HG03135 (cell line): ENCODE measurements around the gene CHST8.
"Not testable (repeated sequence)": the region's sequence is repeated elsewhere in the genome, so short reads cannot be mapped to it uniquely, and the experiment has no call there.

Experiments used
- ATAC-seq: cut with Tn5 transposase; IDR thresholded peaks from one replicate; pipeline ENCODE4 v1.9.1; 2021; ENCODE audit warnings: mild to moderate bottlenecking, moderate library complexity; ENCODE audit not compliant: unreplicated experiment

Gene CHST8

GRCh38 chr19:33641261-33641660 is 19.5 kb downstream of the CHST8 start:
- no peak for ATAC-seq

GRCh38 chr19:33641956-33642498 is 20.3 kb downstream of the CHST8 start:
- ATAC-seq: no peak

GRCh38 chr19:33644284-33644836 is 22.6 kb downstream of the CHST8 start:
- ATAC-seq: no peak

- ATAC-seq: no peak
These were observed 24.6 kb downstream of the CHST8 start for GRCh38 chr19:33646306-33646705.

- ATAC-seq: no peak
These were observed 25.4 kb downstream of the CHST8 start for GRCh38 chr19:33647146-33647545.

GRCh38 chr19:33649627-33650305 is 28.0 kb downstream of the CHST8 start:
- no peak for ATAC-seq

- ATAC-seq: no peak
These were observed 31.9 kb downstream of the CHST8 start for GRCh38 chr19:33653684-33654083.

- no peak for ATAC-seq
These were observed 33.2 kb downstream of the CHST8 start for GRCh38 chr19:33654840-33655508.

GRCh38 chr19:33659835-33660234 is 38.1 kb downstream of the CHST8 start:
- no peak for ATAC-seq

GRCh38 chr19:33660410-33661124 is 38.8 kb downstream of the CHST8 start:
- no peak for ATAC-seq

- ATAC-seq: no peak
These were observed 39.6 kb downstream of the CHST8 start for GRCh38 chr19:33661336-33661735.

- ATAC-seq: no peak
These were observed 40.8 kb downstream of the CHST8 start for GRCh38 chr19:33662391-33663092.

- not testable (repeated sequence) for ATAC-seq
These were observed 41.6 kb downstream of the CHST8 start for GRCh38 chr19:33663316-33663715.

GRCh38 chr19:33664744-33665143 is 43.0 kb downstream of the CHST8 start:
- ATAC-seq: no peak

- ATAC-seq: no peak
These were observed 44.2 kb downstream of the CHST8 start for GRCh38 chr19:33665776-33666595.

GRCh38 chr19:33667141-33667650 is 45.4 kb downstream of the CHST8 start:
- ATAC-seq: no peak

- ATAC-seq: no peak
These were observed 46.1 kb downstream of the CHST8 start for GRCh38 chr19:33667881-33668280.

GRCh38 chr19:33668968-33669367 is 47.2 kb downstream of the CHST8 start:
- ATAC-seq: no peak

GRCh38 chr19:33669376-33669775 is 47.6 kb downstream of the CHST8 start:
- no peak for ATAC-seq

- no peak for ATAC-seq
These were observed 48.6 kb downstream of the CHST8 start for GRCh38 chr19:33670398-33670797.
